Activated CD8-positive, alpha-beta T cell treated with anti-CD3 and anti-CD28 coated beads for 36 hours (primary cell): ENCODE measurements around the gene MEPCE. TPM values are rescaled to one million over a fixed set of nuclear protein-coding genes. Genes with fewer than 3 reads are reported as not detected.

Source experiments
- ATAC-seq: fragments of 200-7000 bp; cut with Tn5 transposase; one replicate; pipeline ENCODE4 v1.10.0; 2021; ENCODE audit warnings: mild to moderate bottlenecking, moderate library complexity
- CTCF ChIA-PET: fragments of 350-600 bp; sonication (Branson Sonifier 250); formaldehyde crosslinking; loops from one replicate; lab custom pipeline; 2021; ENCODE audit warnings: antibody characterized with exemption; lab: Charles Lee
- POLR2A ChIA-PET: fragments of 350-600 bp; sonication (Branson Sonifier 250); formaldehyde crosslinking; loops from one replicate; lab custom pipeline; 2021; ENCODE audit warnings: antibody characterized with exemption; lab: Charles Lee
- DNase-seq: peaks from one replicate; pipeline ENCODE4 v3.0.0-alpha.2; 2020
- H3K27ac Mint-ChIP-seq: one replicate; pipeline ENCODE4 v1.8.0; 2021; ENCODE audit warnings: mild to moderate bottlenecking, mixed read lengths
- H3K27me3 Mint-ChIP-seq: one replicate; pipeline ENCODE4 v1.8.0; 2021; ENCODE audit warnings: mixed read lengths
- H3K36me3 Mint-ChIP-seq: one replicate; pipeline ENCODE4 v1.8.0; 2021; ENCODE audit warnings: low read depth, mixed read lengths
- H3K4me1 Mint-ChIP-seq: one replicate; pipeline ENCODE4 v1.8.0; 2021; ENCODE audit warnings: low read depth, mixed read lengths
- H3K4me3 Mint-ChIP-seq: one replicate; pipeline ENCODE4 v1.8.0; 2021; ENCODE audit warnings: mild to moderate bottlenecking, moderate library complexity, mixed read lengths
- H3K9me3 Mint-ChIP-seq: one replicate; pipeline ENCODE4 v1.8.0; 2021; ENCODE audit warnings: mixed read lengths
- CTCF ChIP-seq: fragments of 200-600 bp; IDR thresholded peaks from one replicate; pipeline ENCODE4 v1.8.0; 2022; ENCODE audit warnings: antibody characterized with exemption, mild to moderate bottlenecking
- intact Hi-C: fragments of 100-400 bp; cut with micrococcal nuclease; formaldehyde crosslinking; loops from one replicate; pipeline ENCODE4 v1.10.0; 2022
- total RNA-seq, 2 experiments: library from RNA; stranded (reverse); gene quantifications; one replicate each; pipeline ENCODE4 v1.2.3, GENCODE V29; 2021

The MEPCE gene
- total RNA-seq, 2 experiments from 2014 or later, result 38.3 to 38.8 TPM

DNA sequence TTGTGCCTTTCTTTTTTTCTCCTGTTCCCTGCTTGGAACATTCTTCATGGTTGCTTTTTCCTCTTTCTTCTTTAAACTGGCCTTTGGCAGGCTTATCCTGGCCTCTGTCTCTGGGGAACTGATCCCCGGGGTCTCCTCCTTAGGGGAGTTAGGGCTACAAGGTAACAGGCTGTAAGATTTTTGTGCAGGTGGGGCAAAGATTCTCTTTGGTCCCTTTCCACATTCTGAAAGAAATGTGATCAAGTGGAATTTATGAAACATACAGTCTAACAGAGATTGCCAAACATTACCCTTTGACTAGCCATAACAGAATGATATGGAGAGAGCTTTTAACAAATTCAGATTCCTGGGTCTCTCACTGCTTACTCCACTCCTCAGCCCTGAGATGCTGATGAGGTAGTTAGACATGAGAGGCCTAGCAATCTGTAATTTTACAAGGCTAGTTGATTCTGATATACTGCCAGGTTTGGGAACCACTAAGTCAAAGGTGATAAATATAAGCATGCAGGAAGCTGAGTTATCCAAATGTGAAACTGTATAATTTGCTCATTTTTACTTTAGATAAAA, 9.9 kb upstream of the MEPCE start:
- H3K36me3 Mint-ChIP-seq, result no peaks in the 10 kb centered on the region
- TF ChIP-seq CTCF, result no peak
- ChIA-PET POLR2A (interaction anchor here (0.9 kb wide), 1 partner anchor 73 kb away, joined by 3 read pairs; no protein-coding TSS in a partner anchor), CTCF (interaction anchor here (0.9 to 6.2 kb wide), 2 partner anchors 12 to 18 kb away, joined by 4 to 34 read pairs; no protein-coding TSS in a partner anchor)
- intact Hi-C loops, result no loop called here
- H3K4me1 Mint-ChIP-seq, result peaks cover 4% of the 10 kb centered on the region
- no peaks in the 10 kb centered on the region for H3K9me3 Mint-ChIP-seq
- peak overlapping the region; percentile 19 for H3K27ac Mint-ChIP-seq
- no peak for DNase-seq
- ATAC-seq, result no peak
- no peaks in the 10 kb centered on the region for H3K27me3 Mint-ChIP-seq
- no peak overlapping the region for H3K4me3 Mint-ChIP-seq

DNA sequence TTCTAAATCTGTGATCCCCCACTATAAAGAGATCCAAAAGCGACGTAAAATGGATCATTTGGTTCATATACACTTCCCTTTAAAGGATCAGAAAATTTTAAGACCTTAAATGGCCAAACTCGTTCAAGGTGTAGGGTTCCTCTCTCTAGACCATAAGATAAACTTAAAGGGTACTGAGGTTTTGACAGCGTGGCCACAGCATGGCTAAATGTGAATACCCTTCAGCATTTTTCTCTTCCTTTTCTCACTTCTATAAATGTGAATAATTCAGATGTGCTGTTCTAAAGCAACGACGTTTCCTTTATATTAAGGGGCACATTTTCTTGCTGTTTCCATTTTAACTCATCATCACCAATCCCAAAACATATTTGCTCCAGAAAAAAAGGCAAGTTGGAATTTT, 6.3 kb upstream of the MEPCE start:
- no peak overlapping the region for H3K4me3 Mint-ChIP-seq
- ChIA-PET POLR2A (no interaction called here), CTCF (interaction anchor here (1.5 to 6.2 kb wide), 2 partner anchors 16 to 290 kb away, joined by 4 to 34 read pairs; no protein-coding TSS in a partner anchor)
- no peaks in the 10 kb centered on the region for H3K36me3 Mint-ChIP-seq
- H3K9me3 Mint-ChIP-seq, result no peaks in the 10 kb centered on the region
- DNase-seq (no peak), ATAC-seq (no peak)
- H3K4me1 Mint-ChIP-seq, result peaks cover 6% of the 10 kb centered on the region
- H3K27me3 Mint-ChIP-seq, result no peaks in the 10 kb centered on the region
- H3K27ac Mint-ChIP-seq, result no peak overlapping the region
- TF ChIP-seq CTCF, result no peak
- intact Hi-C loops, result no loop called here

- Mint-ChIP-seq H3K36me3 (peaks cover 8% of the 10 kb centered on the region), H3K4me3 (no peak overlapping the region), H3K4me1 (peaks cover 2% of the 10 kb centered on the region), H3K9me3 (no peaks in the 10 kb centered on the region), H3K27me3 (no peaks in the 10 kb centered on the region), H3K27ac (no peak overlapping the region)
- no peak for TF ChIP-seq CTCF
- intact Hi-C loops, result no loop called here
- no peak for DNase-seq
- ATAC-seq, result no peak
- CTCF ChIA-PET, result interaction anchor here (1.3 kb wide), 1 partner anchor 18 kb away, joined by 4 read pairs; no protein-coding TSS in a partner anchor
- POLR2A ChIA-PET, result interaction anchor here (0.6 to 1.1 kb wide), 3 partner anchors 9 to 145 kb away, joined by 3 read pairs; no protein-coding TSS in a partner anchor
These were observed 4.3 kb upstream of the MEPCE start for GRCh38 chr7:100425347-100425746.

DNA sequence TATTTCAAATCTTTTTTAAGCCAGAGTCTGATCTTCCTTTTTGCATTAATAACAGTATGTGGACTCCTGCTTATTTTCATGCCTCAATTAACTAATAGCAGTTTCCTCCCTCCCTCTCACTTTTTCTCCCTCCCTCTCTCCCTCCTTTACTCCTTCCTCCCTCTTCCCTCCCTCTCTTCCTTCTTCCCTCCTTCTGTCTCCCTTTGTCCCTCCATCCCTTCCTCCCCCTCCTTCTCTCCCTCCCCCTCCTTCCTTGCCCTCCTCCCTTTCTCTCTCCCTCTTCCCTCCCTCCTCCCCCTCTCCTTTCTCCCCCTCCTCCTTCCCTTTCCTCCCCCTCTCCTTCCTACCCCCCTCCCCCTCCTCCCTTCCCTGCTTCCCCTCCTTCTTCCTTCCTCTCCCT, 3.1 kb upstream of the MEPCE start:
- ATAC-seq, result no peak
- H3K27me3 Mint-ChIP-seq, result no peaks in the 10 kb centered on the region
- no peak for DNase-seq
- no peak overlapping the region for H3K4me3 Mint-ChIP-seq
- CTCF ChIA-PET, result no interaction called here
- no peak for TF ChIP-seq CTCF
- H3K4me1 Mint-ChIP-seq, result peaks cover 6% of the 10 kb centered on the region
- intact Hi-C loops, result no loop called here
- no peak overlapping the region for H3K27ac Mint-ChIP-seq
- H3K36me3 Mint-ChIP-seq, result peaks cover 15% of the 10 kb centered on the region
- no peaks in the 10 kb centered on the region for H3K9me3 Mint-ChIP-seq
- POLR2A ChIA-PET, result interaction anchor here (1.1 kb wide), 1 partner anchor 12 kb away, joined by 4 read pairs; no protein-coding TSS in a partner anchor

- no peak for TF ChIP-seq CTCF
- POLR2A ChIA-PET, result interaction anchor here (0.6 to 2.2 kb wide), 9 partner anchors 9 to 316 kb away, joined by 3 to 12 read pairs (median 4); partner anchors contain the start of gene PPP1R35
- Mint-ChIP-seq H3K4me3 (peak overlapping the region; percentile 86), H3K4me1 (peaks cover 18% of the 10 kb centered on the region), H3K36me3 (peaks cover 26% of the 10 kb centered on the region), H3K27me3 (no peaks in the 10 kb centered on the region), H3K27ac (peak overlapping the region; percentile 98), H3K9me3 (no peaks in the 10 kb centered on the region)
- no peak for ATAC-seq
- intact Hi-C loops, result no loop called here
- no peak for DNase-seq
- CTCF ChIA-PET, result interaction anchor here (0.9 to 1.8 kb wide), 3 partner anchors 20 to 297 kb away, joined by 3 to 8 read pairs (median 3); no protein-coding TSS in a partner anchor
These were observed 1.9 kb upstream of the MEPCE start for GRCh38 chr7:100427762-100428198.
